ENCODE measurements around the gene ZBTB47. TPM values are rescaled to one million over a fixed set of nuclear protein-coding genes. Genes with fewer than 3 reads are reported as not detected.

Gene ZBTB47
- total RNA-seq, 1 donor from 2014 or later = 13.3 TPM

DNA sequence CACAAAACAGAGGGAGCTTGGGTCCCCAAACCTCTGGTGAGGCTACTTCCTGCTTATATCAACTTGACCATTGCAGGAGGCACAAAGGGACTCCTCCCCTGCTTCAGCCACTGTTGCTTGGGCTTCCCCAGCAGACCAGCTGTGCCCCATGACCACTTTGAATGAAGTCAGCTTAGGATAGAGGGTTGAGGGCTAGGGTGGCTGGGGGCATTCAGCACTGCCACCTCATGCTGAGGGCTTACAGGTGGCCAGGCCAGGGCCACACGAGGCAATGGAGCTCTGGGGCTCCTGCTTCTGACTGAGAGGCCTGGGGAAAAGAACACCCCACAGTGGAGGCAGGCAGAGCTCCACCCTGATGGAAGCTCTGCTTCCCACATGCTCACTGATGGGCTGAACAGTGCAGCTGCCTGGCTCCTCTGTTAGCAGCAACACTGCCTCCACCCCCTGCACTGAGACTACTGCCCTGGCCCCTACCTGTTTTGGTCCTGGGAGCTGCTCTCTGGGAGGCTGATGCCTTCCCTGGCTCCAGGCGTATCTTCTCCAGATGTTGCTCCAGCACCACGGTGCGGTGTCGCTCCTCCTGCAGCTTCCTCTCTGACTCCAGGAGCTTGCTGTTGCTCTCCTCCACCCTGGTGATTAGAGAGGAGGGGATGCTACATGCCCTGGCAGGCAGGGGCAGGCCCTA is 59.3 kb downstream of the ZBTB47 start:
- DNase-seq = no peak

DNA sequence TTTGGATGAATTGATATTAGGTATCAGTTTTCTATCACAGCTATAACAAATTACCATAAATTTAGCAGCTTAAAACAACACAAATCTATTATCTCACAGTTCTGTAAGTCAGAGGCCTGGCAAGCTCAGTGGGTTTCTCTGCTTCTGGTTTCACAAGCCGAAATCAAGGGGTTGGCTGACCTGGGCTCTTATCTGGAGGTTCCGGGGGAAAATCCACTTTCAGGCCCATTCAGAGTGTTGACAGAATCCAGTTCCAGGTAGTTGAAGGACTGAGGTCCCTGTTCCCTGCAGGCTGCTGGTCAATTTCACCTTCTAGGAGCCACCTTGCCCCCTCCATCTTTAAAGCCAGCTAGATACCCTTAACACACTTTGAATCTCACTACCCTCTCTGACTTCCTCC is 60.2 kb downstream of the ZBTB47 start:
- DNase-seq = no peak

DNA sequence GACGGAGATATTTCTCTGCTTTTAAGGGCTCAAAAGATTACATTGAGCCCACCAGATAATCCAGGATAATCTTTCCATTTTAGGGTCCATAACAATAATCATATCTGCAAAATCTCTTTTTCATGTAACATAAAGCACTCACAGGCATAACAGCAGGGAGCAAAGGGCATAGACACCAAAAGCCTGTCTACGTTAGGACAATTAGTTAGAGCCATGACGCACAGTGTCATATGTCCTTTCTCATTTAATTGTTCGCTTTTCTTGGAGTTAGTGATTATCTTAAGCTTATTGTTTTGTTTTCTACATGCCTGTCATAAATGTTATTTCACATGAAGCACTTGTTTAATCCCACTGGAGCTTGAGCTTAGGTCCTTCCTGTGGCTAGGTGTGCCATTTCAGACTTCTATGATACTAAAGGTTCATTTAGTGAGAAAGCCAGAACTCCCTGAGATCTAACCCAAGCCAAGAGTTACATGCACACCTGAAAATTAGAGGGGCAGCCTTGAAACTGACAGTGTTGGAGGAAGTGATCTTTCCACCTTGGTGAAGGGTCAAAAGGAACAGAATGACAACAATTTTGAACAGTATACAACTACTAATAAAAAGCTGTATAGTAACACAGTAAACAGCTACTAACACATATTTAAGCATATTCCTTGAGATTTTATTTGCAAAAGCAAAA is 60.8 kb downstream of the ZBTB47 start:
- DNase-seq = no peak

Other genes starting within 250 kb of the ZBTB47 start
- not detected for gene LYZL4, start 243.1 kb upstream of the ZBTB47 start, total RNA-seq
- gene VIPR1, start 151.1 kb upstream of the ZBTB47 start, total RNA-seq = 10.1 TPM
- 31.2 TPM for gene SEC22C, start 71.7 kb upstream of the ZBTB47 start, total RNA-seq
- gene SS18L2, start 62.8 kb upstream of the ZBTB47 start, total RNA-seq = 20.6 TPM
- 183 TPM for gene NKTR, start 53.0 kb upstream of the ZBTB47 start, total RNA-seq
- 13.4 TPM for gene KLHL40, start 31.8 kb downstream of the ZBTB47 start, total RNA-seq
- gene HHATL, start 49.1 kb downstream of the ZBTB47 start, total RNA-seq = 3.9 TPM
- 0.69 TPM for gene CCDC13, start 119.6 kb downstream of the ZBTB47 start, total RNA-seq
- gene HIGD1A, start 150.8 kb downstream of the ZBTB47 start, total RNA-seq = 88.2 TPM
- gene ACKR2, start 155.7 kb downstream of the ZBTB47 start, total RNA-seq = 1.6 TPM
- gene CYP8B1, start 222.2 kb downstream of the ZBTB47 start, total RNA-seq = not detected

Data from skin of body (tissue), 2 donors.